ENCODE measurements around the gene SLC38A6. TPM values are rescaled to one million over a fixed set of nuclear protein-coding genes. Genes with fewer than 3 reads are reported as not detected.

Gene SLC38A6
- total RNA-seq, 3 donors from 2014 or later (not counting 1 experiment from before 2014, with no cell fraction given) = 7.1 to 11.0 (median 8.8) TPM

DNA sequence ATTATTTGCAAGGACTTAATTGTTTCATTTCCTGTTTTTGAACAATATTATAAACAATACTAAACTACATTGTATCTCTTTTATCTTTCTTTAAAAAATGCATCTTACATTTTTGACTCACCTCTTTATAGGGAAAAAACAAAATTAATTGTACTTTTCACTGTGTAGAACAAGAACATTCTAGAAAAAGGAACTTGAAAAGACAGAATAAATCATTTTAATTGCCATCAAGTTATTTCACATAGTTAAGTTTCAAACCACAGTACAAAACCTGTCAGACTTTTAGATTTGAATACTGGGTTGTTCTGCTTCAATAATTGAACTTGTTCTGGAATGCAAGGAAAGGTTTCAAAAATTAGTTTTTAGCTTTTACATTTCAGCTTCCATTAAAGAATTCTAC, 50.0 kb downstream of the SLC38A6 start:
- Histone ChIP-seq H3K4me1 (ENCODE audit: control insufficient read depth, insufficient read depth, low read length) (no peaks in the 10 kb centered on the region), H3K4me3 (ENCODE audit: low read length) (no peak overlapping the region), H3K36me3 (ENCODE audit: control insufficient read depth, insufficient read depth, low read length) (no peaks in the 10 kb centered on the region), H3K27me3 (ENCODE audit: control insufficient read depth, insufficient read depth, low read length) (no peaks in the 10 kb centered on the region), H3K9me3 (ENCODE audit: control insufficient read depth, insufficient read depth, low read length) (no peaks in the 10 kb centered on the region), H3K27ac (ENCODE audit: low read length) (no peak overlapping the region)
- intact Hi-C loops (cut with micrococcal nuclease) = no loop called here
- Mint-ChIP-seq H3K27me3 (ENCODE audit: low read depth in 2 of 2) (no peaks in the 10 kb centered on the region), H3K9me3 (no peaks in the 10 kb centered on the region), H3K4me1 (no peaks in the 10 kb centered on the region), H3K36me3 (peaks cover 5% of the 10 kb centered on the region), H3K27ac (no peak overlapping the region), H3K4me3 (no peak overlapping the region)
- ATAC-seq (no peak), DNase-seq (no peak)
- TF ChIP-seq, protein P1, sequence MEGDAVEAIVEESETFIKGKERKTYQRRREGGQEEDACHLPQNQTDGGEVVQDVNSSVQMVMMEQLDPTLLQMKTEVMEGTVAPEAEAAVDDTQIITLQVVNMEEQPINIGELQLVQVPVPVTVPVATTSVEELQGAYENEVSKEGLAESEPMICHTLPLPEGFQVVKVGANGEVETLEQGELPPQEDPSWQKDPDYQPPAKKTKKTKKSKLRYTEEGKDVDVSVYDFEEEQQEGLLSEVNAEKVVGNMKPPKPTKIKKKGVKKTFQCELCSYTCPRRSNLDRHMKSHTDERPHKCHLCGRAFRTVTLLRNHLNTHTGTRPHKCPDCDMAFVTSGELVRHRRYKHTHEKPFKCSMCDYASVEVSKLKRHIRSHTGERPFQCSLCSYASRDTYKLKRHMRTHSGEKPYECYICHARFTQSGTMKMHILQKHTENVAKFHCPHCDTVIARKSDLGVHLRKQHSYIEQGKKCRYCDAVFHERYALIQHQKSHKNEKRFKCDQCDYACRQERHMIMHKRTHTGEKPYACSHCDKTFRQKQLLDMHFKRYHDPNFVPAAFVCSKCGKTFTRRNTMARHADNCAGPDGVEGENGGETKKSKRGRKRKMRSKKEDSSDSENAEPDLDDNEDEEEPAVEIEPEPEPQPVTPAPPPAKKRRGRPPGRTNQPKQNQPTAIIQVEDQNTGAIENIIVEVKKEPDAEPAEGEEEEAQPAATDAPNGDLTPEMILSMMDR (IDR thresholded peaks at IDR 0.05) = no peak

DNA sequence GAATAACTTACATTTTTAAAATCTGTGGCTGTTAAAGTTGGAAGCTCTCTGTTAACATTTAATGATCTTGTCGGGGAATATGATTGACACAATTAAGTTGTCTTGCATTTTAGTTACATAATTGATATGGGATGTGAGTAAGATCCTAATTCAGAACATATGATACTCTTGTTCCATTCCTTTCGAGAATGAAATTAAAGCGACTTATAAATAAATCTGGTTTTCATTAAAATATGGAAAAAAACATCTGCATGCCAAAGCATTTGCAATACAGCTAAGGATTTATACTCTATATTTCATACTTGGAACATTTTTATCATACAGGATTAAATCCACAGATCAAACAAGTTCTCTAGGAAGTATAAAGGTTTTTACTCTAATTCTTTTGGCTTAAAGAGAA, 52.0 kb downstream of the SLC38A6 start:
- ATAC-seq = no peak
- no peaks in the 10 kb centered on the region for H3K36me3 ChIP-seq (ENCODE audit: control insufficient read depth, insufficient read depth, low read length)
- peaks cover 5% of the 10 kb centered on the region for H3K36me3 Mint-ChIP-seq
- intact Hi-C loops (cut with micrococcal nuclease) = no loop called here
- H3K4me1 ChIP-seq (ENCODE audit: control insufficient read depth, insufficient read depth, low read length) = no peaks in the 10 kb centered on the region
- no peaks in the 10 kb centered on the region for H3K27me3 Mint-ChIP-seq (ENCODE audit: low read depth in 2 of 2)
- H3K9me3 ChIP-seq (ENCODE audit: control insufficient read depth, insufficient read depth, low read length) = no peaks in the 10 kb centered on the region
- no peaks in the 10 kb centered on the region for H3K27me3 ChIP-seq (ENCODE audit: control insufficient read depth, insufficient read depth, low read length)
- no peak overlapping the region for H3K27ac ChIP-seq (ENCODE audit: low read length)
- no peaks in the 10 kb centered on the region for H3K9me3 Mint-ChIP-seq
- H3K4me1 Mint-ChIP-seq = no peaks in the 10 kb centered on the region
- TF ChIP-seq, protein P1 (IDR thresholded peaks at IDR 0.05) = no peak
- H3K4me3 Mint-ChIP-seq = no peak overlapping the region
- no peak for DNase-seq
- no peak overlapping the region for H3K27ac Mint-ChIP-seq
- WGBS (ENCODE audit: insufficient coverage) = no CpG with 5 or more reads among the region's 3 CpGs
- H3K4me3 ChIP-seq (ENCODE audit: low read length) = no peak overlapping the region

DNA sequence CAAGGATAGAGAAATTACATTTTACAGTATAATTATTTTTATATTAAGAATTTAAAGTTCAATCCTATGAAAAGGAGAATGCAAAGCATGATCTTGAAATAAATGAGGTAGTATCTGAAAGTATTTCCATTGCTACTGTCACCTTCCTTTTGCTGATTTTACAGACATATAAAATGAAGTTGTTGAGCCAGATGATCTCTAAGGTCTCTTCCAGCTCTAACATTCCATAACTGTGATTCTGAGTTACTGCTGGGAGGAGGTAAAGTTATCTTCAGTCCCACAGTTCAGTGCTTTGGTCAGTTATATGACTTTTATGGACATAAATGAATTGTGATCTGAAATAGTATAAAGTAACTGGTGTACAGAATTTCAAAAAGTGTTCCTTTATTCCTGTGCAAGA, 52.8 kb downstream of the SLC38A6 start:
- Histone ChIP-seq H3K27ac (ENCODE audit: low read length) (no peak overlapping the region), H3K27me3 (ENCODE audit: control insufficient read depth, insufficient read depth, low read length) (no peaks in the 10 kb centered on the region), H3K4me1 (ENCODE audit: control insufficient read depth, insufficient read depth, low read length) (no peaks in the 10 kb centered on the region), H3K9me3 (ENCODE audit: control insufficient read depth, insufficient read depth, low read length) (no peaks in the 10 kb centered on the region), H3K36me3 (ENCODE audit: control insufficient read depth, insufficient read depth, low read length) (no peaks in the 10 kb centered on the region), H3K4me3 (ENCODE audit: low read length) (no peak overlapping the region)
- ATAC-seq = no peak
- Mint-ChIP-seq H3K27ac (no peak overlapping the region), H3K4me1 (no peaks in the 10 kb centered on the region), H3K27me3 (ENCODE audit: low read depth in 2 of 2) (no peaks in the 10 kb centered on the region), H3K4me3 (no peak overlapping the region), H3K9me3 (no peaks in the 10 kb centered on the region), H3K36me3 (peaks cover 5% of the 10 kb centered on the region)
- no peak for DNase-seq
- intact Hi-C loops (cut with micrococcal nuclease) = no loop called here
- TF ChIP-seq, protein P1 (IDR thresholded peaks at IDR 0.05) = no peak

DNA sequence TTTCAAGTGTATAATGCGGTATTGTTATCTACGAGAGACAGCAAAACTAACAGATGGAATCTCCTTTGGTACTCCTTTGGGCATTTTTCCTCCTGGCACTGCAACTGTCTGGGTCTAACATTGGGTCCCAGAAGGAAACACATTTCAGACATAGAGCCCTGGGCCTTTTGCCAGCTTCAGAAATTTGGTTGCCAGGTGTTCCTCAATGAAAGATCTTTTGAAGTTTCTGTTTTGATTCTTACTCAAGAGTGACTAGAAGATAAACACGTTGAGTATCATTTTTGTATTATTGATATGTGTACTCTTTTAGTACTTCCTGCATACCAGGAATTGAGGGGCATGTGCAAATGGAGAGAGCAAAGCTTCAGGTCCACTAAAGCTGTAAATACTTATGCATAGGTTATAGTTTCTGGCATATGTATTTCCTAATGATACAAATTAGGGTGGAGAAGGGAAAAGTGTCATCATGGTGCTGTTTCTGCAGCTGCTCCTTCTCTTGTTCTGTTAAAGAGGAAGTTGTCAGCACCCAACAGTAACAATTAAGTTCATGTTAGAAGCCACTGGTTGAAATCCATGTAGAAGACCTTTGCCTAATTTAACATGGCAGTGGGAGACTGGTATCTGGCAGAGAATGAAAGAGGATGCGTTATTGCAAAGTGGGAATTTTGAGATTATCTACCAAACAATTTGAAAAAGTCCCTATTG, 53.5 kb downstream of the SLC38A6 start:
- intact Hi-C loops (cut with micrococcal nuclease) = no loop called here
- 70% methylated on average over 4 of the region's 4 CpGs for WGBS (ENCODE audit: insufficient coverage)
- Histone ChIP-seq H3K27ac (ENCODE audit: low read length) (no peak overlapping the region), H3K4me3 (ENCODE audit: low read length) (no peak overlapping the region), H3K4me1 (ENCODE audit: control insufficient read depth, insufficient read depth, low read length) (no peaks in the 10 kb centered on the region), H3K9me3 (ENCODE audit: control insufficient read depth, insufficient read depth, low read length) (no peaks in the 10 kb centered on the region), H3K36me3 (ENCODE audit: control insufficient read depth, insufficient read depth, low read length) (no peaks in the 10 kb centered on the region), H3K27me3 (ENCODE audit: control insufficient read depth, insufficient read depth, low read length) (no peaks in the 10 kb centered on the region)
- Mint-ChIP-seq H3K27me3 (ENCODE audit: low read depth in 2 of 2) (no peaks in the 10 kb centered on the region), H3K4me3 (no peak overlapping the region), H3K4me1 (no peaks in the 10 kb centered on the region), H3K27ac (no peak overlapping the region), H3K9me3 (no peaks in the 10 kb centered on the region), H3K36me3 (peaks cover 5% of the 10 kb centered on the region)
- ATAC-seq = no peak
- TF ChIP-seq, protein P1 (IDR thresholded peaks at IDR 0.05) = no peak
- no peak for DNase-seq
